Measurements from ENCODE around the gene SCIN.

SCIN gene

GRCh38 chr7:12638851-12639456 lies 68.4 kb downstream of the SCIN start:
- Histone ChIP-seq H3K36me3 (ENCODE audit: insufficient read depth) (no peaks in the 10 kb centered on the region), H3K79me2 (ENCODE audit: insufficient read depth, low read depth) (no peaks in the 10 kb centered on the region), H3K9ac (no peak overlapping the region), H3K4me3 (IDR thresholded peaks at IDR 0.05; ENCODE audit: insufficient read depth, low read depth, low read length) (no peak overlapping the region), H3K4me2 (peak overlapping the region; percentile 16), H2AFZ (ENCODE audit: low read depth) (no peak overlapping the region), H3K27ac (no peak overlapping the region), H4K20me1 (ENCODE audit: insufficient read depth) (no peaks in the 10 kb centered on the region), H3K4me1 (ENCODE audit: low read depth, poor library complexity, severe bottlenecking) (peaks cover 16% of the 10 kb centered on the region), H3K27me3 (ENCODE audit: insufficient read depth, low read depth) (no peaks in the 10 kb centered on the region)
- TF ChIP-seq CTCF (conservative IDR thresholded peaks at IDR 0.05; ENCODE audit: low read depth, low read length): peak; percentile 82

GRCh38 chr7:12640299-12641096 lies 70.0 kb downstream of the SCIN start:
- H3K4me3 ChIP-seq (IDR thresholded peaks at IDR 0.05; ENCODE audit: insufficient read depth, low read depth, low read length): no peak overlapping the region
- H2AFZ ChIP-seq (ENCODE audit: low read depth): no peak overlapping the region
- H3K27me3 ChIP-seq (ENCODE audit: insufficient read depth, low read depth): no peaks in the 10 kb centered on the region
- no peak overlapping the region for H3K9ac ChIP-seq
- no peak for TF ChIP-seq CTCF (conservative IDR thresholded peaks at IDR 0.05; ENCODE audit: low read depth, low read length)
- H3K36me3 ChIP-seq (ENCODE audit: insufficient read depth): no peaks in the 10 kb centered on the region
- H3K4me1 ChIP-seq (ENCODE audit: low read depth, poor library complexity, severe bottlenecking): peaks cover 16% of the 10 kb centered on the region
- no peaks in the 10 kb centered on the region for H4K20me1 ChIP-seq (ENCODE audit: insufficient read depth)
- H3K79me2 ChIP-seq (ENCODE audit: insufficient read depth, low read depth): no peaks in the 10 kb centered on the region
- no peak overlapping the region for H3K4me2 ChIP-seq
- no peak overlapping the region for H3K27ac ChIP-seq

- no peak for TF ChIP-seq CTCF (conservative IDR thresholded peaks at IDR 0.05; ENCODE audit: low read depth, low read length)
- H3K4me3 ChIP-seq (IDR thresholded peaks at IDR 0.05; ENCODE audit: insufficient read depth, low read depth, low read length): no peak overlapping the region
- peaks cover 13% of the 10 kb centered on the region for H3K4me1 ChIP-seq (ENCODE audit: low read depth, poor library complexity, severe bottlenecking)
- H3K27me3 ChIP-seq (ENCODE audit: insufficient read depth, low read depth): no peaks in the 10 kb centered on the region
- no peaks in the 10 kb centered on the region for H3K36me3 ChIP-seq (ENCODE audit: insufficient read depth)
- no peak overlapping the region for H3K4me2 ChIP-seq
- H3K27ac ChIP-seq: no peak overlapping the region
- no peak overlapping the region for H2AFZ ChIP-seq (ENCODE audit: low read depth)
- H3K9ac ChIP-seq: no peak overlapping the region
- no peaks in the 10 kb centered on the region for H3K79me2 ChIP-seq (ENCODE audit: insufficient read depth, low read depth)
- no peaks in the 10 kb centered on the region for H4K20me1 ChIP-seq (ENCODE audit: insufficient read depth)
Measured at GRCh38 chr7:12641196-12641595, 70.7 kb downstream of the SCIN start.

GRCh38 chr7:12642508-12642907 lies 72.0 kb downstream of the SCIN start:
- Histone ChIP-seq H4K20me1 (ENCODE audit: insufficient read depth) (no peaks in the 10 kb centered on the region), H3K4me2 (no peak overlapping the region), H3K4me1 (ENCODE audit: low read depth, poor library complexity, severe bottlenecking) (peaks cover 11% of the 10 kb centered on the region), H3K79me2 (ENCODE audit: insufficient read depth, low read depth) (no peaks in the 10 kb centered on the region), H3K9ac (no peak overlapping the region), H3K27me3 (ENCODE audit: insufficient read depth, low read depth) (no peaks in the 10 kb centered on the region), H3K27ac (no peak overlapping the region), H3K36me3 (ENCODE audit: insufficient read depth) (no peaks in the 10 kb centered on the region), H3K4me3 (IDR thresholded peaks at IDR 0.05; ENCODE audit: insufficient read depth, low read depth, low read length) (no peak overlapping the region), H2AFZ (ENCODE audit: low read depth) (no peak overlapping the region)
- no peak for TF ChIP-seq CTCF (conservative IDR thresholded peaks at IDR 0.05; ENCODE audit: low read depth, low read length)
